Measurements from ENCODE around the gene PRM3.

PRM3 gene

GRCh38 chr16:11242658-11243057 is 30.8 kb downstream of the PRM3 start:
- no peak for DNase-seq

- no peak for DNase-seq
These were observed 31.8 kb downstream of the PRM3 start for GRCh38 chr16:11241480-11242204.

- no peak for DNase-seq
These were observed 32.6 kb downstream of the PRM3 start for GRCh38 chr16:11240636-11241473.

GRCh38 chr16:11239644-11240632 is 33.5 kb downstream of the PRM3 start:
- no peak for DNase-seq

- DNase-seq: no peak
These were observed 34.9 kb downstream of the PRM3 start for GRCh38 chr16:11238272-11239202.

GRCh38 chr16:11236461-11237254 is 36.8 kb downstream of the PRM3 start:
- no peak for DNase-seq

- no peak for DNase-seq
These were observed 37.8 kb downstream of the PRM3 start for GRCh38 chr16:11235703-11235991.

GRCh38 chr16:11234884-11235702 is 38.3 kb downstream of the PRM3 start:
- no peak for DNase-seq

GRCh38 chr16:11233727-11234376 is 39.6 kb downstream of the PRM3 start:
- DNase-seq: peak; percentile 88

GRCh38 chr16:11232852-11233726 is 40.3 kb downstream of the PRM3 start:
- peak; percentile 95 for DNase-seq

- DNase-seq: no peak
These were observed 41.1 kb downstream of the PRM3 start for GRCh38 chr16:11232302-11232851.

- DNase-seq: no peak
These were observed 42.0 kb downstream of the PRM3 start for GRCh38 chr16:11231367-11231970.

- DNase-seq: no peak
These were observed 43.5 kb downstream of the PRM3 start for GRCh38 chr16:11229906-11230305.

GRCh38 chr16:11229432-11229831 is 44.0 kb downstream of the PRM3 start:
- DNase-seq: no peak

- DNase-seq: peak; percentile 58
These were observed 47.5 kb downstream of the PRM3 start for GRCh38 chr16:11225677-11226549.

- peak; percentile 91 for DNase-seq
These were observed 48.3 kb downstream of the PRM3 start for GRCh38 chr16:11224894-11225676.
